RWPE2 (cell line): Measurements from ENCODE around the gene ABCA7.

ENCODE experiments used
- ATAC-seq: fragments of 200-7000 bp; cut with Tn5 transposase; 3 replicates; pipeline ENCODE4 v1.9.1; 2021; ENCODE audit warnings: low read depth
- DNase-seq: peaks from one replicate; pipeline ENCODE4 v3.0.0-alpha.2; 2020; ENCODE audit warnings: low spot score
- H3K27ac ChIP-seq: fragments of 450-650 bp; 2 replicates; pipeline ENCODE4 v1.5.1; 2017; ENCODE audit warnings: mild to moderate bottlenecking; ENCODE audit not compliant: poor library complexity, severe bottlenecking
- H3K27me3 ChIP-seq: fragments of 250-450 bp; sonication (Bioruptor Pico); 2 replicates; pipeline ENCODE4 v1.5.1; 2021; ENCODE audit warnings: mild to moderate bottlenecking, moderate library complexity; ENCODE audit not compliant: insufficient read depth, poor library complexity, severe bottlenecking
- H3K36me3 ChIP-seq: fragments of 250-450 bp; sonication (Bioruptor Pico); 2 replicates; pipeline ENCODE4 v1.5.1; 2020; ENCODE audit warnings: low read depth, mild to moderate bottlenecking, moderate library complexity
- H3K4me1 ChIP-seq: fragments of 250-450 bp; sonication (Bioruptor Pico); 2 replicates; pipeline ENCODE4 v1.5.1; 2021; ENCODE audit warnings: mild to moderate bottlenecking, moderate library complexity; ENCODE audit not compliant: insufficient read depth, poor library complexity, severe bottlenecking
- H3K4me3 ChIP-seq: fragments of 250-450 bp; sonication (Bioruptor Pico); 2 replicates; pipeline ENCODE4 v1.5.1; 2021; ENCODE audit warnings: mild to moderate bottlenecking, moderate library complexity; ENCODE audit not compliant: severe bottlenecking
- H3K9me3 ChIP-seq: fragments of 250-450 bp; sonication (Bioruptor Pico); 2 replicates; pipeline ENCODE4 v1.5.1; 2021; ENCODE audit warnings: mild to moderate bottlenecking, moderate library complexity; ENCODE audit not compliant: severe bottlenecking
- TF ChIP-seq, protein P1 (sequence below): fragments of 450-650 bp; IDR thresholded peaks from one replicate; pipeline ENCODE4 v1.5.1; 2017; ENCODE audit warnings: mild to moderate bottlenecking, moderate library complexity; ENCODE audit not compliant: poor library complexity, severe bottlenecking

Gene ABCA7

DNA sequence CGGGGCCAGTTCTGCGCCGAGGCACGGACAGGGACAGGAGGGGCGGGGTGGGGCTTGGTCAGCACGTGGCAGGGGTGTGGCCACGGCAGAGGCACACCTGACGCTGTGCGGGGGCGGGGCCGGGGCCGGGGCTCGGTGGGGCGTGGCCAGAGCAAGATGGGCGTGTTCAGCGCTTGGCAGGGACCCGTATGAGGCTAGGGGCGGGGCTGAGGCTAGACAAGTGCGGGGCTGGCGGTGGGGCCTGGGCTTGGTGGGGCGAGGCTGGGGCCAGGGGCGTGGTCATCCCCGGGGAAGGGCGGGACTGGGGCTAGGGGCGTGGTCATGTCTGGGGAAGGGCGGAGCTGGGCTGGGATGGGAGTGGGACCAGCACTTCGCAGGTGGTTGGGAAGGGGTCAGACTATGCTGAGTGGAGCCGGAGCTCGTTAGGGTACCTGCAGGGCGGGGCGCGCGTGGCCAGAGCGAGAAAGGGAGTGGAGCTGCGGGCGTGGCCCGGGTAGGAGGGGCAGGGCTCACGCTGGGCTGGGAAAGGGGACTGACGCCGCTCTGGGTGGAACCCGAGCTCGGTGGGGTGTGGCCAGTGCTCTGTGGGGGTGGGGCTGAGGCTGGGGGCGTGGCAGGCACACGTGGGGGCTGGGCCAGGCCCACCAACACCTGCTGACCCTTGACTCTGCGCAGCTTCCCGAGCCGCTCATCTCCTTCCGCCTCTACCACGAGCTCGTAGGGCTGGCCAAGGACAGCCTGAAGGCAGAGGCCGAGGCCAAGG, 42.4 kb downstream of the ABCA7 start:
- Histone ChIP-seq H3K36me3 (no peaks in the 10 kb centered on the region), H3K27ac (peak overlapping the region; percentile 16)

DNA sequence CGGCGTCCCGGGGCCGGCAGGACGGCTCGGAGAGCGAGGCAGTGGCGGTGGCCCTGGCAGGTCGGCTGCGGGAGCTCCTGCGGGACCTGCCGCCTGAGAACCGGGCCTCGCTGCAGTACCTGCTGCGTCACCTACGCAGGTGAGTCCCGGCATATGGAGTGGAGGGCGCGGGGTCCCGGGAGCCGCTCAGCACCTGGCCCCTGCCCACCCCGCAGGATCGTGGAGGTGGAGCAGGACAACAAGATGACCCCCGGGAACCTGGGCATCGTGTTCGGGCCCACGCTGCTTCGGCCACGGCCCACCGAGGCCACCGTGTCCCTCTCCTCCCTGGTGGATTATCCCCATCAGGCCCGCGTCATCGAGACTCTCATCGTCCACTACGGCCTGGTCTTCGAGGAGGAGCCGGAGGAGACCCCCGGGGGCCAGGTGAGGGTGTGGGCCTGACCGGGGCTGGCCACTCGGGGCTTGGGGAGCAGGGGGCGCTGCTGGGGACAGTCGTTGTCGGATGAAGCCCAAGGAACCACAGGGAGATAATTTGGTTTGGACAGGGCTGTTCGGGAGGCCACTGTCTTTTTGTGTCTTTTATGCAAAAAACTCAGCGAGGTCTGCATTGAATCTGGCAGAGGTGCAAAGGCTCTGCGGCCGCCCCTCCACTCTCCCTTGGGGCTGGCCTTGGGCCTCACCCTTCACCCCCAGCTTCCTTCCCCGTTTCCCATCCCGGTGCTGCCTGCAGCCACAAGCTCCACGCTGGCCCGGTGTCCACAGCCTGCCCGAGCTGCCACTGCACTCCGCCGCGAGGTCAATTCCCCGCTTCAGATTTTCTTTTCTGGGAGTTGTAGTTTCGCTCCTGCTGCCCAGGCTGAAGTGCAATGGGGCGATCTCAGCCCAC, 43.3 kb downstream of the ABCA7 start:
- ATAC-seq (no peak), DNase-seq (peak; percentile 49)
- Histone ChIP-seq H3K9me3 (no peaks in the 10 kb centered on the region), H3K27ac (no peak overlapping the region), H3K4me3 (peak overlapping the region; percentile 24), H3K36me3 (peaks cover 7% of the 10 kb centered on the region), H3K27me3 (no peaks in the 10 kb centered on the region), H3K4me1 (peaks cover 3% of the 10 kb centered on the region)
- TF ChIP-seq, protein P1, sequence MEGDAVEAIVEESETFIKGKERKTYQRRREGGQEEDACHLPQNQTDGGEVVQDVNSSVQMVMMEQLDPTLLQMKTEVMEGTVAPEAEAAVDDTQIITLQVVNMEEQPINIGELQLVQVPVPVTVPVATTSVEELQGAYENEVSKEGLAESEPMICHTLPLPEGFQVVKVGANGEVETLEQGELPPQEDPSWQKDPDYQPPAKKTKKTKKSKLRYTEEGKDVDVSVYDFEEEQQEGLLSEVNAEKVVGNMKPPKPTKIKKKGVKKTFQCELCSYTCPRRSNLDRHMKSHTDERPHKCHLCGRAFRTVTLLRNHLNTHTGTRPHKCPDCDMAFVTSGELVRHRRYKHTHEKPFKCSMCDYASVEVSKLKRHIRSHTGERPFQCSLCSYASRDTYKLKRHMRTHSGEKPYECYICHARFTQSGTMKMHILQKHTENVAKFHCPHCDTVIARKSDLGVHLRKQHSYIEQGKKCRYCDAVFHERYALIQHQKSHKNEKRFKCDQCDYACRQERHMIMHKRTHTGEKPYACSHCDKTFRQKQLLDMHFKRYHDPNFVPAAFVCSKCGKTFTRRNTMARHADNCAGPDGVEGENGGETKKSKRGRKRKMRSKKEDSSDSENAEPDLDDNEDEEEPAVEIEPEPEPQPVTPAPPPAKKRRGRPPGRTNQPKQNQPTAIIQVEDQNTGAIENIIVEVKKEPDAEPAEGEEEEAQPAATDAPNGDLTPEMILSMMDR = no peak

More for the DNA sequence above, 42.4 kb downstream of the ABCA7 start:
- Histone ChIP-seq H3K9me3 (no peaks in the 10 kb centered on the region), H3K4me3 (peak overlapping the region; percentile 24), H3K27me3 (no peaks in the 10 kb centered on the region), H3K4me1 (peaks cover 3% of the 10 kb centered on the region)
- ATAC-seq (peak; percentile 76), DNase-seq (peak; percentile 93)
- TF ChIP-seq, protein P1 = no peak

DNA sequence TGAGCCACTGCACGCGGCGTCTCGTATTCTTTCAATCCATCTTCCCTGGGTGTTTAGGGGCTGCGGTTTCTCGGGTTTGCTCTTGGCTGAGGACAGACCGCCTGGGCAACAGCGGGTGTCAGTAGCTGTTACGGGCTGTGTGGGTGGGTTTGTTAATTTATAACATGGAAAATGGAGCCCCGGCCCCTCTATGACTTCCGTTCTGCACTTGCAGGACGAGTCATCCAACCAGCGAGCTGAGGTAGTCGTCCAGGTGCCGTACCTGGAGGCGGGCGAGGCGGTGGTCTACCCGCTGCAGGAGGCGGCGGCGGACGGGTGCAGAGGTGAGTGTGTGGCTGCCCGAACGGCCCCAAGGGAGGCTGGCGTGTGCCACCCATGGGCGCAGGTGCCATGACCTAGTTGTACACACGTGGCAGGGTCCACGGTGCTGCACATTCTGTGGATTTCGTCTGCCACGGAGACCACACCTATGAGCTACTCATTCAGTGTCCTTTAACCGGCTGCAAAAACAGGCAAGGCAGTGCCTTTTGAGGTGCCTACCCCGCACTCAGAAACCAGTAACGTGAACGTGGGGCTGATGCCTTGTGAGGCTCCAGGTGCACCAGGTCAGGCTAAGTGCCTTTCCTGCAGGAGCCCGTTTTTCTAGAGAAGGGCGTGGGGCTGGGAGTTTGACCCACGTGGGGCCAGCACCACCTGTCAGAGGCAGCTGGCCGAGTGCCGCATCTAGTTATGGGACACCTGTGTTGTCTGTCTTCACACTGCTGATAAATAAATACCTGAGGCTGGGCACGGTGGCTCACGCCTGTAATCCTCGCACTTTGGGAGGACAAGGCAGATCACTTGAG, 44.3 kb downstream of the ABCA7 start:
- peaks cover 3% of the 10 kb centered on the region for H3K4me1 ChIP-seq
- H3K27ac ChIP-seq = no peak overlapping the region
- peaks cover 18% of the 10 kb centered on the region for H3K36me3 ChIP-seq
- TF ChIP-seq, protein P1 = no peak
- H3K27me3 ChIP-seq = no peaks in the 10 kb centered on the region
- ATAC-seq (no peak), DNase-seq (peak; percentile 53)
- no peaks in the 10 kb centered on the region for H3K9me3 ChIP-seq
- H3K4me3 ChIP-seq = no peak overlapping the region

DNA sequence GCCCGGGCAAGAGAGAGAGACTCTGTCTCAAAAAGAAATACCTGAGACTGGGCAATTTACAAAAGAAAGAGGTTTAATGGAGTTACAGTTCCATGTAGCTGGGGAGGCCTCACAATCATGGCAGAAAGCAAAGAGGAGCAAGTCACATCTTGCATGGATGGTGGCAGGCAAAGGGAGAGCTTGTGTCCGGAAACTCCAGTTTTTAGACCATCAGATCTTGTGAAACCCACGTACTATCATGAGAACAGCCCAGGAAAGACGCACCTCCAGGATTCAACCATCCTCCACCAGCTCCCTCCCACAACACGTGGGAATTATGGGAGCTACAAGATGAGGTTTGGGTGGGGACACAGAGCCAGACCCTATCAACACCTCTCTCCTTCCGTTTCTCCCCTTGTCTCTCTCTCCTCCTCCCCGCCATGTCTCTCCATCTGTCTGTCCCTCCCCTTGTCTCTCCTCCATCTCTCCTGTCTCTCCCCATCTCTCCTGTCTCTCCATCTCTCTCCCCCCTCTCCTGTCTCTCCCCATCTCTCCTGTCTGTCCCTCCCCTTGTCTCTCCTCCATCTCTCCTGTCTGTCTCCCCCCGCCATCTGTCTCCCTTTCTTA, 45.2 kb downstream of the ABCA7 start:
- Histone ChIP-seq H3K27me3 (no peaks in the 10 kb centered on the region), H3K9me3 (no peaks in the 10 kb centered on the region), H3K4me3 (no peak overlapping the region), H3K4me1 (peaks cover 3% of the 10 kb centered on the region), H3K36me3 (peaks cover 22% of the 10 kb centered on the region), H3K27ac (no peak overlapping the region)
- DNase-seq = no peak
- no peak for ATAC-seq
- TF ChIP-seq, protein P1 = no peak
